MG63 (cell line): ENCODE results near the gene TTC34. TPM values are rescaled to one million over a fixed set of nuclear protein-coding genes. Genes with fewer than 3 reads are reported as not detected.

ENCODE experiments used
- DNase-seq: peaks from one replicate; pipeline ENCODE4 v3.0.0-alpha.2; 2020
- H3K27me3 ChIP-seq: fragments of 250-450 bp; sonication (Bioruptor Pico); 2 replicates; pipeline ENCODE4 v1.5.1; 2020; ENCODE audit warnings: mild to moderate bottlenecking, moderate library complexity
- H3K36me3 ChIP-seq: fragments of 250-450 bp; sonication (Bioruptor Pico); 2 replicates; pipeline ENCODE4 v1.5.1; 2020; ENCODE audit warnings: mild to moderate bottlenecking, moderate library complexity
- H3K4me3 ChIP-seq: fragments of 250-450 bp; sonication (Bioruptor Pico); 2 replicates; pipeline ENCODE4 v1.5.1; 2020; ENCODE audit warnings: mild to moderate bottlenecking, moderate library complexity
- H3K9me3 ChIP-seq: fragments of 250-450 bp; sonication (Bioruptor Pico); 2 replicates; pipeline ENCODE4 v1.5.1; 2020; ENCODE audit warnings: mild to moderate bottlenecking, moderate library complexity
- total RNA-seq: library from RNA; depleted of rRNA; stranded (reverse); fragments of >200 nt; shearing (Covaris generic); gene quantifications from 2 replicates; pipeline ENCODE4 v1.2.3, GENCODE V29; 2014; ENCODE audit warnings: low replicate concordance; rRNA removed

Gene TTC34, protein sequence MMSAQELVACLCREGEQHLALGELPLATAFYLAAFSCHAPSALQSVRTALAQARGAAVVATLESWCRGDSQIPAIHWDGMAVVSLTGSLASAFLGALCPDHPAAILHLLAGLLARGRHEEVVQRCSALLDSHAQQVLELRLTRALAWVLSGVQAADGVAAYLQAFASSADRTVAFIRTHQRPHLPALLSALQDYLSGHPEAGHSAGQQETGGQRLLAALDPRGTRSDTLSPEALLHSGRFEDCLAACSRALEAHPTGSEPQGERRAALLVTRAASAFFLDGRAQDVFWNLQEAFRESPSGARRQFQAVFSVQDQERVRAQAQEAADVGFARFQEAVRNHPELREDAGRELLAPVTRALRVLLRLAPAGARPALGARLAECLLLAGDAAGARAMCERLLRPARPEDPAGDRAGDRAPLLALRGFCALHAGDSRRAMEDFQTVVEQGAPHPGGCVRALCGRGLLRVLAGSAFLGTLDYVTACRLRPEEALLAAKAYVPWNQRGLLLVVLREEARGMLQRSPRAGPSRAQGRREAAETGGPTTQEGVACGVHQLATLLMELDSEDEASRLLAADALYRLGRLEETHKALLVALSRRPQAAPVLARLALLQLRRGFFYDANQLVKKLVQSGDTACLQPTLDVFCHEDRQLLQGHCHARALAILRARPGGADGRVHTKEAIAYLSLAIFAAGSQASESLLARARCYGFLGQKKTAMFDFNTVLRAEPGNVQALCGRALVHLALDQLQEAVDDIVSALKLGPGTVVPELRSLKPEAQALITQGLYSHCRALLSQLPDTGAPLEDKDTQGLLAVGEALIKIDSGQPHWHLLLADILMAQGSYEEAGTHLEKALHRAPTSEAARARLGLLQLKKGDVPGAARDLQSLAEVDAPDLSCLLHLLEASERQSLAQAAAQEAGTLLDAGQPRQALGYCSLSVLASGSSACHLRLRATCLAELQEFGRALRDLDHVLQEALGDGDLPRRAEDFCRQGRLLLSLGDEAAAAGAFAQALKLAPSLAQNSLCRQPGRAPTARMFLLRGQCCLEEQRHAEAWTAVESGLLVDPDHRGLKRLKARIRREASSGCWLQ
- not detected in 2 replicates for total RNA-seq

DNA sequence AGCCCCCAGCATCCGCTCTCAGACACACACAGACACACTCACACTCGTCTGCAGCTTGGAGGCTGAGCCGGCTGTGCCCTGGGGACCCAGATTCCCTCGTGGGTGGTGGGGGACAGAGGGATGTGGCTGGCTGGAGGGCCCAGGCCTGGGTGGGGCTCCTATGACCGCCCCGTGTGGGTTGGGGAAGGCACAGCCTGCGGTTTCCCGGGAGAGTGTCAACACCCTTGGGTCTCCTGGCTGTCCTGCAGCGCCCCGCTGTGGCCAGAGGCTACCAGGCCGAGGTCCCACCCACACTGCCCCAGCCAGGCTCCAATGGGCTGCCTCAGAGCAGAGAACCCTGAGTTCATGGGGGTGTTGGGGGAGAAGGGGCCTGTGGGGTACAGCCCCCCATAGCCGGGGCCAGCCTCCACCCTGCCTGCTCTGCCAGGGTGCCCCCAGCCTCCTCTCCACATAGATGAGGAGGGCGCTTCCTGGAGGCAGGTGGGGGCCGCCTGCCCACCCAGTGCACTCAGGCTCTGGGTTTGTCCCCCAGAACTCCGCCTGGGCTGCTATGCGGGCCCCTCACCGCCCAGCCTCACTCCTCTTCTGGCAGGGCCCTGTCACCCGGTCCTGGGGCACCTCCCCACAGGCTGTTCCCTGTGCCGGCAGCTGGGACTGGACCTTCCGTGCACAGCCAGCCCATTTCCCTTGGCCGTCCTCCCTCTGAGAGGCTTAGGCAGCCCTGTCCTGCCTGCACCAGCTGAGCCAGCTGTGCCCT lies at the start of gene TTC34:
Gene TTC34, minus strand, starts transcription at position 159 of the 757 bp plus-strand sequence. CDS start 866 bp downstream, outside the sequence.
- H3K4me3 ChIP-seq = no peak within 1 kb of the TSS

DNA sequence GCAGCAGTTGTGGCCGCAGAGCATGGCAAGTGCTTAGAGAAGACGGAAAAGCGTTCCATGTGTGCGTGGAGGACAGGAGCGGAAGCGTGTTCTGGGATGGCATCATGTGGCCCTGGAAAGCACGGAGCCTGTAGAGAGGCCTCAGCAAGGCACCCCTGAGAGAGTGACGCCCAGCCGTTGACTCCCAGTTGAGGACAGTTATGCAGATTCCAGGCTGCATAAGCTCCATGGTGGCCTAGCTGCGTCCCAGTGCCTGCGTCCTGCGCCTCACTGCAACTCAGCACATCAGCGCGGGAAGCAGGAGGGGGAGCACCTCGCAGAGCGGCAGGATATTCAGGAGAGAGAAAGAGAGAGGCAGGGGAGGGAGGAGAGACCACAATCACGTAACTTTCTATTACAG lies 49.0 kb upstream of the TTC34 start:
- Histone ChIP-seq H3K36me3 (no peaks in the 10 kb centered on the region), H3K27me3 (peaks cover 18% of the 10 kb centered on the region), H3K9me3 (no peaks in the 10 kb centered on the region), H3K4me3 (no peak overlapping the region)
- no peak for DNase-seq

More for the DNA sequence above, at the start of gene TTC34:
- Histone ChIP-seq H3K9me3 (no peaks in the 10 kb centered on the region), H3K27me3 (peaks cover 5% of the 10 kb centered on the region; the same call in 1 of the 2 replicates), H3K36me3 (no peaks in the 10 kb centered on the region)
- DNase-seq = peak; percentile 55

DNA sequence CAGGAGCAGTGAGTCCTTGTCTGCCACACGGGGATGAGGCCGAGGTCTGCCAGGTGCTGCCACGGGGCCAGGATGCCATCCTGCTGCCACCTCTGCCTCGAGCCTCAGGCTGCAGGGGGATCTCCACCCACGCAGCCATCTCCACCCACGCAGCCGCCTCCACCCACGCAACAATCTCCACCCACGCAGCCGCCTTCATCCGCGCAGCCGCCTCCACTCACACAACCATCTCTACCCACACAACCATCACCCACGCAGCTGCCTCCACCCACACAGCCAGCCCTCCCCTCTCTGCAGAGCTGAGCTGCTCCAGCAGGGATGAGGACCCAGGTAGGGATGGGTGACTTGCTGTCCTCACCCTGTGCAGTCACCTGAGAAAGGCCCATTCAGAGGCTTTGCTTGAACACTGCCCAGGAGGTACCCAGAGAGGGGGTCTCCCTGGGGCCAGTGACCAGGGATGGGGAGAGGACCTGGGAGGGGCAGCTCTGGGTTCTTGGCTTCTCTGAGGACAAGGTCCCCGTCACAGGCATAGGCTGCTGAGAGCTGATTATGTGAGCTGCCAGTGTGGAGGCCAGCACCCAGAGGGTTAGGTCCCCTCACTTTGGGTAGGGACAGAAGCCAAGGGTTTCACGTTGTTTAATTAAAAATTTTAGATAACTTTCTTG lies 46.6 kb upstream of the TTC34 start:
- H3K4me3 ChIP-seq = no peak overlapping the region
- no peaks in the 10 kb centered on the region for H3K36me3 ChIP-seq
- peaks cover 14% of the 10 kb centered on the region for H3K27me3 ChIP-seq
- H3K9me3 ChIP-seq = 0 out of 2 replicates have a peak, but pooled peaks cover 2% of the 10 kb centered on the region
- DNase-seq = no peak

DNA sequence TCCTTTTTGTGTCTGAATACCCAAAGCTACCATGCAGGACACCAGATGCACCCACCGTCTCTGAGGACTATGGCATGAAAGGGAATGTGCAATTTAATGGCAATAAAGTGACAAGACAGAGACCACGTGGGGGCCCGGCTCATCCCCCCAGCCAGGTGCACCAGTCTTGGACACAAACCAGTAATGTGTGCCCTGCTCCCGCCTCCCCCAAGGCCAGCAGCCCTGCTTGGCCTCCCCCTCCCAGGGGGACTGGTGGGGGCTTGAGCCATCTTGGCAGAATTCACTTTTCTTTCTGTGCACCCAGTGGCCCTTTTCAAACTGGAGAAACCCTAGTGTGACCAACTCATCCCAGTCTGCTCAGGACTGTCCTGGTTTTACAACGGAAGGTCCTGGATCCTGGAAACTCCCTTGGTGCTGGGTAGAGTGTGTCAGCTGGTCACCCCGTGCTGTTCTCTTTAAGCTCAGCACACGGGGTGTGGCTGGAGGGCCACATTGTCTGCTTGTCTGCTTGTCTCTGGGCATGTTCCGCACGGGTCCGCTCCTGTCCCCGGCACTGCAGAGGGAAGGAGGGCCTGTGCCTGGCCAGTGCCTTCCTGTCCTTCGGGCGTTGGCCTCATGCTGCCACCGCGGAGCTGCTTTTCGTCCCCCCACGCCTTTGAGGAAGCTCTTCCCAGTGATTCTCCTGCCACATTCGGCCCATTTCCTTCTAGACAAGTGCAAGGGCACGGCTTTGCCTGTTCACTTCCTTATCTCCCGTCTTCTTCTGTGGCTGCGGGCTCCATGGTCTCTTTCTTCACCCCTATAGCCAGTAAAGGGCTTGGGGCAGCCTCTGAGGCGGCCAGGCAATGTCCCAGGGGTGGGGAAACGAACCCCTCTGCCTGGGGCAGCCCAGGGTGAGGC lies 45.8 kb upstream of the TTC34 start:
- H3K4me3 ChIP-seq = no peak overlapping the region
- no peak for DNase-seq
- H3K27me3 ChIP-seq = peaks cover 14% of the 10 kb centered on the region
- 0 out of 2 replicates have a peak, but pooled peaks cover 2% of the 10 kb centered on the region for H3K9me3 ChIP-seq
- H3K36me3 ChIP-seq = no peaks in the 10 kb centered on the region

DNA sequence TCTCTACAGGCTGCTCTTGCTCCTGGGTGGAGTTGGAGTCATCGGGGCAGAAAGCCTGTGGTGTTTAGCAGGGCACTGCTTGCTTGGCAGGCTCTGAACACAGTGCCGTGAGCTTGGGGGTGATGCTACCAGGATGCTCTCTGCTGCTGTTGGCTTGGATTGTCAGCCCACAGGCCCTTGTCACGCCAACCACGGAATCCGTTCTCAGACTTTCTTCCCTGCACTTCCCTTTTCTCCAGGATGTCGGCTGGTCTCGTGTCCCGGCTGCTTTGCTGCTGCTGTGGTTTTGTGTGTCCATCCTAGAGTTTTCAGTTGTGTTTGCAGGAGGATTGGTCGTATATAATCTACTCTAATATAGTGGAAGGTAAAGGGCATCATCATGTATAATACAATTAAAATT lies 44.4 kb upstream of the TTC34 start:
- Histone ChIP-seq H3K27me3 (peaks cover 12% of the 10 kb centered on the region), H3K9me3 (0 out of 2 replicates have a peak, but pooled peaks cover 2% of the 10 kb centered on the region), H3K4me3 (no peak overlapping the region), H3K36me3 (no peaks in the 10 kb centered on the region)
- no peak for DNase-seq

DNA sequence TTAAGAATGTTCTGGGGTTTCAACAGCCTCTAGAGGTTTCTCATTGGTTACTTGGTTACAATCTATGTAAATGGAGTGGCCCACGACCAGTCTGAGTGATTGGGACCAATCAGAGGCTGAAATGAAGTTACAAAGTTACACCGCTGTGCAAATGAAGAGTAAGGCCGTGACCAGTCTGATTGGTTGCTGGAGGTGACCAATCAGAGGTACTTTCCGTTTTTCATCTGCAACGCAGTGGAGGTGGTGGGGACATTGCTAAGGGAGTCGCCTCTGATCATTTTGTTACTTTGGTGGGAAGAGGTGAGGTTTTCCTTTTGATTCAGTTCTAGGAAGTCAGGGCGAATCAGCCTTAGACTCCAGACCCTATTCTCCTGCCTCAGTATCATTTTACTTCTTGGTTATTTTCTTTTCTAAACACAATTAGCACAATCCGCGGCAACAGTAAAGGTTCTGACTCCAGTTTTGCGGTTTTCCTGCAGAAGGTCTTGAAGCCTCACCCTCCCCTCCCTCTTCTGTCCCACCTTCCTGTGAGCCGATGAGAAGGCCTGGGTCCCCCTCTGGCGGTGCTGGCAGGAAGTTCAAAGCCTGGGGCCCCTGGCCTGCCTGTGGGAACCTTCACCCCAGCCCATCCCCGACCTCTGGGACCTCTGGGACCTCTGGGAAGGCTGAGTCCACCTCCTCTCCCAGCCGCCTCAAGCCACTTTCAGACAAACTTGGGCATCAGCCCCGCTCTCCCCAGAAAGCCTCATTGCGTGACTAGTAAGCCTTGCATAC lies 38.7 kb upstream of the TTC34 start:
- no peak for DNase-seq
- Histone ChIP-seq H3K27me3 (0 out of 2 replicates have a peak, but pooled peaks cover 6% of the 10 kb centered on the region), H3K4me3 (no peak overlapping the region), H3K36me3 (no peaks in the 10 kb centered on the region), H3K9me3 (0 out of 2 replicates have a peak, but pooled peaks cover 2% of the 10 kb centered on the region)

DNA sequence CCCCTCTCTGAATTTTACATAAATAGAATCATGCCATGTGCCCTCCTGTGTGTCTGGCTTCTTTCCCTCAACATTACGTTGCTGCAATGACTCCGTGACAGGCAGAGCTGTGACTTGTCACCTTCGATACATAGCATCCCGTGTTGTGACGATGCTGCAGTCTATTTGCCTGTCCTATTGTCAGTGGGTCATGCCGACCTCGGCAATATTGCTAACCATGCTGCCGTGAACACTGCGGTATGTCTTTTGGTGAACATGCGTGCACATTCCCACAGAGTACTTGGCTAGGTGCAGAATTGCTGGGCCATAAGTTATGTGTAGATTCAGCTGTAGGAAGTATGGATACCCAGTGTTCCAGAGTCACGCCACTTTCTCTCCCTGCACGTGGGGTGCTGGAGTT lies 36.3 kb upstream of the TTC34 start:
- Histone ChIP-seq H3K36me3 (no peaks in the 10 kb centered on the region), H3K9me3 (no peaks in the 10 kb centered on the region), H3K4me3 (no peak overlapping the region), H3K27me3 (0 out of 2 replicates have a peak, but pooled peaks cover 6% of the 10 kb centered on the region)
- no peak for DNase-seq

DNA sequence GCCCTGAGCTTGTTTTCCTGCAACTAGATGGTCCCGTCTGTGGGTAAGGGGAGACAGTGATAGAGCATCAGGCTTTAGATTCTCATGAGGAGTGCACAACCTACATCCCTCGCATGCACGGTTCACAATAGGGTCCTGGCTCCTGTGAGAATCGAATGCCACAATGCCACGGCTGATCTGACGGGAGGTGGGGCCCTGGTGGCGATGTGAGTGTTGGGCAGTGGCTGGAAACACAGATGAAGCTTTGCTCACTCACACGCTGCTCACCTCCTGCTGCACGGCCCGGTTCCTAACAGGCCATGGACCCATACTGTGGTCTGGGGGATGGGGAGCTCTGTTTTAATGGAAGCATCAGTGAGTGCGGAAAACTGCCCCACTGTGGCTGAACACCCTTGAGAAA lies 35.8 kb upstream of the TTC34 start:
- no peaks in the 10 kb centered on the region for H3K36me3 ChIP-seq
- H3K4me3 ChIP-seq = no peak overlapping the region
- 0 out of 2 replicates have a peak, but pooled peaks cover 6% of the 10 kb centered on the region for H3K27me3 ChIP-seq
- H3K9me3 ChIP-seq = no peaks in the 10 kb centered on the region
- DNase-seq = no peak

DNA sequence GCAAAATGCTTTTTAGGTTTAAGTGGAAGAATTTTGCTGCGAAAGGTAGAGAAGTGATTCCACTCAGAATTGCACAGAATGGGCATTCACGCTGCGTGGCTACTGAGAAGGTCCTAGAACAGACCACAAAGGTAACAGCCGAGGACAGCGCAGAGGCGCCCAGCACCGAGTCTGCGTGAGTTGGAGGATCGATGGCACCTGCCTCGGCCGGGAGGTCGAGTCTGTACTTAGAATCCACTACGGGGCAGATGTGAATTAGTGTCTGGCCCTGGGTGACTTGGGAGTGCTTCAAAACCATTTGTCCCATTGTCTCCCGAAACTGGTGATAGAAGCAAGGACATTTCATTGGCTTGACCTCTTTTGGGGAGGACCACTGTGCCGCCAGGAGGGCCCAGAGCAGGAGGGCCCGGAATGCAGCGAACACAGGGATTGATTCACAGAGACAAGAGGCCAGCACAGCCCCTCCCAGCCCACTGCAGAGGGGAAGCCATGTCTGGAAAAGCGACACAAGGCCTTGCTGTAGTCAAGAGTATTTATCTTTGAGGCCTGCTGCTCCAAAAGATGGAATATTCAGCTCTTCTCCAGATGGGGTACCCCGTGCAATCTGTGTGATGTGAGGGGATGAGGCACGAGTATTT lies 35.0 kb upstream of the TTC34 start:
- no peaks in the 10 kb centered on the region for H3K9me3 ChIP-seq
- no peaks in the 10 kb centered on the region for H3K36me3 ChIP-seq
- H3K4me3 ChIP-seq = no peak overlapping the region
- DNase-seq = no peak
- 0 out of 2 replicates have a peak, but pooled peaks cover 6% of the 10 kb centered on the region for H3K27me3 ChIP-seq

DNA sequence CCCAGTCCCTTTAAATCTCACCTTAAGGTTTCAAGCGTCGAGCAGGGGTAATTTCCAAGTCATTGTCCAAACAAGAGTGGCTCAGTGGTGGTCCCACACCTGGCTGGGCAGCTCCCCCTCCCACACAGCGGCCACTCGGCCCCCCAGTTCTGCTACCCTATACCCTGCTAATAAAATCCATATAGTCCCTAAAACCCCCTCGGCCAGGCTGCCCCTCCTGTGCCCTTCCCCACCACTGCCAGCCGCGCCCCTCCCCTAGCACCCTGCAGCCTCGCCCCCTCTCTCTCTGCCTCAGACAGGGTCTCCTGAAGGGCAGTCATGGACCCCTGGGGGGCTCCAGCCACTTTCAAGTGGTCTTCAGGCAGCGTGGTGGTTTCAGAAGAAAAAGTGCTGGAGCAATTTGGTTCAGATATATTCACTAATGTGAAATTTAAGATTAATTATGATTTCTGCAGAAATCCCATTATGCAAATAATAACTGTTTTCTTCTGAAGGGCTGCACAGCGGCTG lies 34.2 kb upstream of the TTC34 start:
- no peak for DNase-seq
- Histone ChIP-seq H3K9me3 (no peaks in the 10 kb centered on the region), H3K27me3 (0 out of 2 replicates have a peak, but pooled peaks cover 6% of the 10 kb centered on the region), H3K36me3 (no peaks in the 10 kb centered on the region), H3K4me3 (no peak overlapping the region)

DNA sequence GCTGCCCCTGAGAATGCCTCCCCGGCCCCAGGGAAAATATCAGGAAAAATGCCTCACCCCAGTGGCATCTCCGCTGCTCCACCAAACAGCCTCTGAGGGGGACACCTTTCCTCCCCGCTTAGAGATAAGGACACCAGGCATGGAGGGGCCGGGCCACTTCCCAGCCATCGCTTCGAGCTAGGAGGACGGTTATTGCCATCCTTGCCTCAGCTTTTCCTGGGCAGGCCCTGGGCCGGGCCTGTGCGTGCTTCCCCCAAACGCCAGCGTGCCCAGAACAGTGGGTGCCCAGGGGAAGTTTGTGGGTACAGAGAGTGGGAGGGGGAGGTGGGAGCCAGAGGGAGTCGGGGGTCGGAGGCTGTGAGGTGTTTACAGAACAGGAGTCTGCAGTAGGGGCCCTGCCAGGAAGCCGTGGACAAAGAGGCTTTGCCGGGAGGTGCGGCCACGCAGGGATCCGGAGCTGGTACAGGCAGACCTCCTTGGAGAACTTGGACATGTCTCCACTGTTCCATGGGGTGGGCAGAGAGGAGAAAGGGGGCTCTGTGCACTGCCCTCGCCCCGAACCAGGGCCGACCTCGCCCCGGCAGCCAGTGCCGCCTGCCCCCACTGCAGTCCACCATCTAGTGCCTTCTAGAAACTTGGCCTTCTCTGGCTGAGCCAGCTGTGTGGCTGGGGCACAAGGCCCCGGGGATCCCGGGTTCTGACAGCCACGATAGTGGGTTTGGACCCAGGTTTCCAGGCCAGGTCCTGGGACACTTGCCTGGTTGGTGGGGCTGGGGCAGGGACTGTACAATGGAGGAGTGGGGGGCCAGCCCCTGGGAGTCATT lies 33.5 kb upstream of the TTC34 start:
- Histone ChIP-seq H3K27me3 (0 out of 2 replicates have a peak, but pooled peaks cover 4% of the 10 kb centered on the region), H3K9me3 (no peaks in the 10 kb centered on the region), H3K4me3 (no peak overlapping the region), H3K36me3 (no peaks in the 10 kb centered on the region)
- no peak for DNase-seq

DNA sequence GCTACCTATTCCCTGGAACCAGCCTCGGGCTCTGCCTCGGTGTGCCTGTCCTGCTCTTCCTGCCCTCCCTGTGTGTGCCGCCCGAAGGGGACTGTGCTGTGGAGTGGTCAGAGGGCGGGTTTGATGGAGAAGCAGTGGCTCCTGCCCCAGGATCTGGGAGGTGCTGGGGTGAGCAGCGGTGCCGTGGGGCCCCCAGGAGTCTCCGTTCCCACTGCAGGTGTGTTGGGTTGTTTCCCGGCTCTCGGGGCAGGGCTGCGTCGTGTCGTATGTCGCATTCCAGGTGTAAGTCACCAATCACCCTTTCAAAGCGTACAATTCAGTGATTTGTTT lies 32.6 kb upstream of the TTC34 start:
- Histone ChIP-seq H3K27me3 (0 out of 2 replicates have a peak, but pooled peaks cover 3% of the 10 kb centered on the region), H3K36me3 (no peaks in the 10 kb centered on the region), H3K9me3 (no peaks in the 10 kb centered on the region), H3K4me3 (no peak overlapping the region)
- DNase-seq = no peak
